ENCODE measurements around the gene SLX4. TPM values are rescaled to one million over a fixed set of nuclear protein-coding genes. Genes with fewer than 3 reads are reported as not detected.

The SLX4 gene
- total RNA-seq, 1 donor from 2014 or later, result 13.3 TPM

DNA sequence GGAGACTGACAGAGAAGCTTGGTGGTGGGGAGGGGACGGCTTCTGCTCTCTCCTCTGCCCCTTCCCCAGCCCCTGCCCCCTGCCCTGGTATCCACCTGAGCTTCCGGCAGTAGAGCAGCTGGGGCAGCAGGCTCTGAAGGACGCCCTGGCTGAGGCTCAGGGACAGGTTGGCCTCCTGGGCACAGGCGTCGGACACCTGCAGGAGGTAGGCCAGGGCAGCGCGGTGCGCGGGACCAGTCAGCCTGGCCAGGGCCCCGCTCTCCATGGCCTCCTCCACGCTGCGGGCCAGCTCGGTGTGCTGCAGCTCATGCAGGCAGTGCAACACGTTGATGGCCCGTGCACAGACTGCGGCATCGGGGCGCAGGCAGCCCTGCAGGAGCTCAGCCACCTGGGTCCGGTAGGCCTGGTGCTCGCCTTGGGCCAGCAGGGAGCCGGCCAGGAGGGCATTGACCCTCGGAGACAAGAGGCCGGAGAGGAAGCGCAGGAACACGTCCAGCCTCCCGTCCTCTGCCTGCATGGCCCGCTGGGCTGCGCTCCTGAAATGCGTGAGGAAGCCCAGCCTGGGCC, 48.4 kb downstream of the SLX4 start:
- DNase-seq (ENCODE audit: extremely low spot score, unreplicated experiment), result no peak
- TF ChIP-seq, protein P1, sequence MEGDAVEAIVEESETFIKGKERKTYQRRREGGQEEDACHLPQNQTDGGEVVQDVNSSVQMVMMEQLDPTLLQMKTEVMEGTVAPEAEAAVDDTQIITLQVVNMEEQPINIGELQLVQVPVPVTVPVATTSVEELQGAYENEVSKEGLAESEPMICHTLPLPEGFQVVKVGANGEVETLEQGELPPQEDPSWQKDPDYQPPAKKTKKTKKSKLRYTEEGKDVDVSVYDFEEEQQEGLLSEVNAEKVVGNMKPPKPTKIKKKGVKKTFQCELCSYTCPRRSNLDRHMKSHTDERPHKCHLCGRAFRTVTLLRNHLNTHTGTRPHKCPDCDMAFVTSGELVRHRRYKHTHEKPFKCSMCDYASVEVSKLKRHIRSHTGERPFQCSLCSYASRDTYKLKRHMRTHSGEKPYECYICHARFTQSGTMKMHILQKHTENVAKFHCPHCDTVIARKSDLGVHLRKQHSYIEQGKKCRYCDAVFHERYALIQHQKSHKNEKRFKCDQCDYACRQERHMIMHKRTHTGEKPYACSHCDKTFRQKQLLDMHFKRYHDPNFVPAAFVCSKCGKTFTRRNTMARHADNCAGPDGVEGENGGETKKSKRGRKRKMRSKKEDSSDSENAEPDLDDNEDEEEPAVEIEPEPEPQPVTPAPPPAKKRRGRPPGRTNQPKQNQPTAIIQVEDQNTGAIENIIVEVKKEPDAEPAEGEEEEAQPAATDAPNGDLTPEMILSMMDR (conservative IDR thresholded peaks at IDR 0.05), result no peak
- no peaks in the 10 kb centered on the region for H3K27me3 Mint-ChIP-seq
- no peaks in the 10 kb centered on the region for H3K9me3 Mint-ChIP-seq
- no peaks in the 10 kb centered on the region for H3K4me1 Mint-ChIP-seq (ENCODE audit: unreplicated experiment)
- no peak overlapping the region for H3K4me3 Mint-ChIP-seq
- no peak overlapping the region for H3K27ac Mint-ChIP-seq
- no peaks in the 10 kb centered on the region for H3K36me3 Mint-ChIP-seq

DNA sequence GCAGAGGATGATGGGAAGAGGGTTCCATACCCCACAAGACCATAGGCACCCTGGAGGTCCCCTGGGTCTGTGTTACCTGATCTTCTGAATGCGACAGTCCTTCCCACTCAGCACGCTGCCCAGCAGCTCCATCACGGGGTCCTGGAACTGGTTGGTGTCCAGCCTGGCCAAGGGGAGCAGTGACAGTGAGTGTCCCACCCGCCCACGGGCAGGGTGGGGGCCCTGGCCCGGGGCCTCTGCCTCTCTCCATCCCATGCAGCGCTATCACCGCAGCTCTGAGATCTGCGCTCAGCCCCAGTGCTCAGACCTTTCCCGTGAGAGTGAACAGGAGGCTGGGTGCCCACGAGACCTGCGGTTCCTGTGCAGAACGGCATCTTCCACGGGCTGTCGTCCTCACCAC, 49.8 kb downstream of the SLX4 start:
- Mint-ChIP-seq H3K27me3 (no peaks in the 10 kb centered on the region), H3K27ac (no peak overlapping the region), H3K36me3 (no peaks in the 10 kb centered on the region), H3K4me3 (no peak overlapping the region), H3K4me1 (ENCODE audit: unreplicated experiment) (no peaks in the 10 kb centered on the region), H3K9me3 (no peaks in the 10 kb centered on the region)
- TF ChIP-seq, protein P1 (conservative IDR thresholded peaks at IDR 0.05), result no peak
- no peak for DNase-seq (ENCODE audit: extremely low spot score, unreplicated experiment)

DNA sequence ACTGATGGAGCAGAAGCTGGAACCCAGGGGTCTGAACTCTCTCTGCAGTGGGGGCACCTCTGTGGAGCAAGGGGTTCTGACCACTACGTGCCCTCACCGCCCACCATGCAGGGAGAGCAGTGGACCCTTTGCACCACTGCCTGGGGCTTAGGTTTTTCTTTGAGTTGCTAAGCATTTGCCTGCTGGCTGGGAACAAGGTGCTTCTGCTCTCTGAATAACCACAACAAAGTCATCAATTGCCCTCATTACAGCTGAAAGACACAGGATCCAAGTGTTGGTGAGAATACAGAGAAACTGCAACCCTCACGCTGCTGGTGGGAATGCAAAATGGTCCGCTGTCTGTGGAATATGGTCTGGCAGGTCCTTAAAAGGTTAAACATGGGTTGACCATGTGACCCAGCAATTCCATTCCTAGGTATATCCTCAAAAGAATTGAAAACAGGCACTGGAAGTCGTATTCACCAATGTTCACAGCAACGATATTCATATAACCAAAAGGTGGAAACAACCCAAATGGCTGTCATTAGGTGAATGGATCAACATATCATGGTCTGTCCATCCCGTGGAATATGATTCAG, 57.0 kb downstream of the SLX4 start:
- H3K36me3 Mint-ChIP-seq, result no peaks in the 10 kb centered on the region
- TF ChIP-seq, protein P1 (conservative IDR thresholded peaks at IDR 0.05), result no peak
- no peaks in the 10 kb centered on the region for H3K27me3 Mint-ChIP-seq
- no peak for DNase-seq (ENCODE audit: extremely low spot score, unreplicated experiment)
- H3K4me3 Mint-ChIP-seq, result no peak overlapping the region
- no peaks in the 10 kb centered on the region for H3K4me1 Mint-ChIP-seq (ENCODE audit: unreplicated experiment)
- no peaks in the 10 kb centered on the region for H3K9me3 Mint-ChIP-seq
- no peak overlapping the region for H3K27ac Mint-ChIP-seq

DNA sequence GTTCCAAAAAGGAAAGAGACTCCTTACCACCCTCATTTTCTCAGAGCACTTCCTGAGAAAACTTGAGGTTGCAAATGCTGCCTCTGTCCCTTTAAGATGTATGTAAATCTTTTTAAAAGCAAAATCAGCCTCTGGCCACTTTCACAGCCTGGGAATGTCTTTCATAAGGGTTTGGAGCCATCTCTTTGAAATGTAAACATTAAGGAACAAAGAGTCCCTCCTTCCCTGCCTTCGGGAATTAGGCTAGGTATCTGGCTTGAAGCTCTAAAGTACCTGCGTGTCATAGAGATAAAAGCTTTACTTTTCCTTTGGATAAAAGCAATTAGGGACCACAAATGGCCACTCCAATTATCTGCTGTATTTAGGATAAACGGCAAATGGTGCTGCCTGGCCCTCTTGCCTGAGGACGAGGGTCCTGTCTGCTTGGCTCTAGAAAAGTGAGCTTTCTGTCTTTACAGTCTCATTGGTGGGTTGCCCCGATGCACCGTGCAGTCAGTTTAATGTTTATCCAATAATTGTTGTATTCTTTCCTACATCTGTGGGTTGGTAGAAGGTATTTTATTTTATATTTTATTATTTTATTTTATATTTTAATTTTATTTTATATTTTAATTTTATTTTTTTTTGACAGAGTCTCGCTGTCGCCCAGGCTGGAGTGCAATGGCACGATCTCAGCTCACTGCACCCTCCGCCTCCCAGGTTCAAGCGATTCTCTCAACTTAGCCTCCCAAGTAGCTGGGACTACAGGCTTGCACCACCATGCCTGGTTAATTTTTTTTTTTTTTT, 58.1 kb downstream of the SLX4 start:
- DNase-seq (ENCODE audit: extremely low spot score, unreplicated experiment), result no peak
- no peak overlapping the region for H3K4me3 Mint-ChIP-seq
- no peaks in the 10 kb centered on the region for H3K36me3 Mint-ChIP-seq
- H3K27me3 Mint-ChIP-seq, result no peaks in the 10 kb centered on the region
- H3K9me3 Mint-ChIP-seq, result no peaks in the 10 kb centered on the region
- H3K27ac Mint-ChIP-seq, result no peak overlapping the region
- TF ChIP-seq, protein P1 (conservative IDR thresholded peaks at IDR 0.05), result no peak
- no peaks in the 10 kb centered on the region for H3K4me1 Mint-ChIP-seq (ENCODE audit: unreplicated experiment)

DNA sequence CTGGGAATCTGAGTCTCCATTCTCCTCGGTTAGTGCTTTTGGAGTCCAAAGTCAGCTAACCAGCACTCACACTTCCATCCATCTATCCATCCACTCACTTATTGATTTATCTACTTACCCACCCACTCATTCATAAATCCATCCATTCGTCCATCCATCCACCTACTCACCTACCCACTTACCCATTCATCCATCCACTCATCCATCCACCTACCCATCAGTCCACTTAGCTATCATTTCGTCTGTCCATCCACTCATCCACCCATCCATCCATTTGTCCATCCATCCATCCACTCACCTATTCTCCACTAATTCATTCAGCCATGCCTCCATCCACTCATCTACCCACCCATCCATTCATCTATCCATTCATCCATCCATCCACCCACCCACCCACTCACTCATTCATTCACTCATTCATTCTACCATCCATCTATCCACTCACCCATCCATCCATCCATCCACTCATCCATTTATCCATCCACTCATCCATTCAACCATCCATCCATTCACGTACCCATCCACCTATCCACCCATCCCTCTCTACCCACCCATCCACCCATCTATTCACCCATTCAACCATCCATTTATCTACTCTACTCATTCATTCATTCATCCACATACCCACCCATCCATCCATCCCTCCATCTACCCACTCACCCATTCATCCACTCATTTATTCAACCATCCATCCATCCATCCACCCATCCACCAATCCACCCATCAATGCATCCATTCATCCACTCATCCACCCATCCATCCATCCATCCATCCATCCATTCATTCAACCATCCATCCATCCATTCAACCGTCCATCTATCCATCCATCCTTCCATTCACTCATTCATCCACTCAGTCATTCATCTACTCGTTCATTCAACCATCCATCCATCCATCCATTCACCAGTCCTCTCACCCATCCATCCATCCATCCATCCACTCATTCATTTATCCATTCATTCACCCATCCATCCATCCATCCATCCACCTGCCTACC, 60.3 kb downstream of the SLX4 start:
- Mint-ChIP-seq H3K27me3 (no peaks in the 10 kb centered on the region), H3K4me3 (no peak overlapping the region), H3K9me3 (no peaks in the 10 kb centered on the region), H3K36me3 (no peaks in the 10 kb centered on the region), H3K27ac (no peak overlapping the region), H3K4me1 (ENCODE audit: unreplicated experiment) (no peaks in the 10 kb centered on the region)
- TF ChIP-seq, protein P1 (conservative IDR thresholded peaks at IDR 0.05), result no peak
- DNase-seq (ENCODE audit: extremely low spot score, unreplicated experiment), result no peak

Measured in type B pancreatic cell (in vitro differentiated cells).